HG03045 (cell line): ENCODE measurements around the gene SLC35C1.
A peak's percentile ranks its signal among the peaks of the same experiment; 100 is the strongest.
"Not testable (repeated sequence)": the region's sequence is repeated elsewhere in the genome, so short reads cannot be mapped to it uniquely, and the experiment has no call there.

Experiments used
- ATAC-seq: cut with Tn5 transposase; IDR thresholded peaks from one replicate; pipeline ENCODE4 v1.9.1; 2021; ENCODE audit warnings: mild to moderate bottlenecking, moderate library complexity; ENCODE audit not compliant: unreplicated experiment

SLC35C1 gene

GRCh38 chr11:45810431-45811108 lies 5.6 kb downstream of the SLC35C1 start:
- ATAC-seq, result no peak

GRCh38 chr11:45811109-45811435 lies 6.1 kb downstream of the SLC35C1 start:
- ATAC-seq, result no peak

DNA sequence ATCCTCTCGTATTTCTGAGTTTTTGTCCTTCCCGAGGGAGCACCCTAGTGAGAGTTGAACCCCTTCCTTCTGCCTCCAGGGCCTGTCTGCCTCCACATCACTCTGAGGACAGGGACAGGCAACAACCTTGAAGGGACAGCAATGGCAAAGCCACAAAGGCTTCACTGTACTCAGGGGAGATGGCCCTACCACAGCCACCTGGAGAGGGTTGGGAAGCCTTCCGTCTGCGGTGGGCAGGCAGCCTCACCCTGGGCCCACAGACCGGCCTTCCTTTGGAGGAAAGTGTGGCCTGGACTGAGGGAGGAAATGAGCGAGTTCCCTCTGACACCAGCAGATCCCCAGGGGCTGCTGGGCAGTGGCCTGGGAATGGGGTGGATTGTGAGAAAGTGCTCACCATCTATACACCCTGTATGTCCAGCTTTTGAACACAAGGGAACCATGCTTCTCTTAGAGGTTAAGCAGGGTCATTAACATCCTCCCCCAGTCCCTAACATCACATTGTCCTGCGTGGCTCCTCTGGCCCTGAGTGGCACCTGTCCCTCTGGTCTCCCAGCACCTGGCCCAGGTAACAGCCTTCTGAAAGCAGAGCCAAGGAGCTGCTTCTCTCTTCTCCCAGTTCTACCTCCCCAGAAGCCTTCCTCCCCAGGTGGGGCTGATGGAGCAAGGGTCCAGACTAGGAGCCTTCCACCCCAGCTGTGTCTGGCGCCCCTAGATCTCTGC lies 6.8 kb downstream of the SLC35C1 start:
- ATAC-seq, result no peak

GRCh38 chr11:45812581-45813548 lies 7.9 kb downstream of the SLC35C1 start:
- ATAC-seq, result no peak

DNA sequence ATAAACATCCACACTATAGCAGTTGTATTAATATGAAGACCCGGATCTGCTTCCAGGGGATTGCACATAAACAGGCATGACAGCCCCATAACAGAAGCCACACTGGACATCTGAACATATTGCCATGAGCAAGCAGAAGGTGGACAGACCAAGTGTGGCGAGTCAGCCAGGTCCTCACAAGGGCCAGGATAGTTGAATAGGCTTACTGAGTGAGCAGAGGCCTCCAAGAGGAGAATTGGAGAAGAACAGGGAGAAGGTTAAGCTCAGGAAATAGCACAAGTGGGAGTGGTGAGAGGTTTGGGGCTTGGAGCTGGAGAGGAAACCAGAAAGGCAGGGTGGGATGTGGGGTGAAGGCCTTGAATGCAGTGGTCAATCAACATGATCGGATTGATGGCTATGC lies 10.8 kb downstream of the SLC35C1 start:
- ATAC-seq, result no peak

GRCh38 chr11:45816614-45817013 lies 11.7 kb downstream of the SLC35C1 start:
- ATAC-seq, result no peak

DNA sequence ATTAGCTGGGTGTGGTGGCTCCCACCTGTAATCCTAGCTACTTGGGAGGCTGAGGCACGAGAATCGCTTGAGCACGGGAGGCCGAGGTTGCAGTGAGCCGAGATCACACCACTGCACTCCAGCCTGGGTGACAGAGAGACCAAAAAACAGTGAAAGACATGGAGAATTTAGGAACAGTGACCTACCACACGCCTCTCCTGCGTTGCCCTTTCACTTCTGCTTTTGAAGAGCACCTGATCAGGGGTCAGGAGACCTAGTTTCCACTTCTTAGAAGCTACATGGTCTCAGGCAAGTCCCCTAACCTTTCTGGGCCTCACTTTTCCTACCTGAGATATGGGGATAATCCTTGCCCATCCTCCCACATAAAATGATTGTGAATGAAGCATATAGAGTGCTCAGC lies 12.2 kb downstream of the SLC35C1 start:
- peak; percentile 61 for ATAC-seq

DNA sequence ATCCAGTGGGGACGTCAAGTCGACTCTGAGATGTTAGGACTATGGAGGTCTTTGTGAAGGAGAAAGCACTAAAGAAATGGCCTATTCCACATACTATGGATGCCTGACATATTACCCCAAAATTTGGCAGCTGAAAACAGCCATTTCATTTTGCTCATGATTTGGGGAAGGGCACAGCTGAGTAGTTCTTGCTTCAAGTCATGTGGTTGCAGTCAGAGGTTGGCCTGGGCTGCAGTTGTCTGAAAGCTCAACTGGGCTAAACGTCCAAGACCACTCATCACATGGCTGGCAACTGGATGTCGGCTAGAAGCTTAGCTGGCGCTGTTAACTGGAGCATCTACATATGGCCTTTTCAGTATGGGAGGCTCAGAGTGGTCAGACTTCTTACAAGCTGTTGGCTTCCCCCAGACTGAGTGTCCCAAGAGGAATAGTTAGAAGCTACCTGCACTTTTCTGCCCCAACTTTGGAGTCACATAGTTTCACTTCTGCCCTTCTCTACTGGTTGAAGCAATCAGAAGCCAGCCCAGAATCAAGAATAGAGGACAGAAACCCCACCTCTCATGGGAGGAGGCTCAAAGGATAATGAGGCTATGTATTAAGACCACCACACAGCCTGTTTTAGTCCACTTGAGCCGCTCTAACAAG lies 14.1 kb downstream of the SLC35C1 start:
- ATAC-seq, result no peak

DNA sequence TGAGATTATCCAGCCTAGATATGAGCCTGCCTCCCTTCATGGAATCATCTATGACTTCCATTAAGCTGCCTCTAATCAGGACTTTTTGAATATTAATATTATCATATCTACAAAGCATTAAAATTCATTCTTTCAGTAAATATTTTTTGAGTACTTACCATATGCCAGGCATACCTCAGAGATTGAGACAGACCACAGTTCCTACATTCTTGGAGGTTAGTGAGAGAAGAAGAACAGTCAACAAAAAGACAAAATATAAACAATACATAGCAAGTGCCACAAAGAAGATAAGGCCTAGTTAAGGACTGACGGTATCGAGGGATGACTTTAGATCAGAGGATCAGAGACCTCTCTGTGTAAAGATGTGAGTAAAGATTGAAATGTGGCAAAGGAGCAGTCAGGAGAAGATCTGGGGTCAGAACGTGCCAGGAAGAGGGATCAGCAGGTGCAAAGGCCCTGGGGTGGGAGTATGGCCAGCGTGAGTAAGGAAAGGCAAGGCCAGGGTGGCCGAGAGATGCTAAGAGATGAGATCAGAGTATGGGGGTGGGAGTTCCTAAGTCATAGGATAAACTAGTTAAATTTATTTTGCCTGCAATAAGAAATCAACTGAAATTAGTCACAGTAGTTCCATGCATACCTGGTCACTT lies 15.4 kb downstream of the SLC35C1 start:
- no peak for ATAC-seq

- not testable (repeated sequence) for ATAC-seq
Observed at GRCh38 chr11:45826492-45826891, 21.5 kb downstream of the SLC35C1 start.

DNA sequence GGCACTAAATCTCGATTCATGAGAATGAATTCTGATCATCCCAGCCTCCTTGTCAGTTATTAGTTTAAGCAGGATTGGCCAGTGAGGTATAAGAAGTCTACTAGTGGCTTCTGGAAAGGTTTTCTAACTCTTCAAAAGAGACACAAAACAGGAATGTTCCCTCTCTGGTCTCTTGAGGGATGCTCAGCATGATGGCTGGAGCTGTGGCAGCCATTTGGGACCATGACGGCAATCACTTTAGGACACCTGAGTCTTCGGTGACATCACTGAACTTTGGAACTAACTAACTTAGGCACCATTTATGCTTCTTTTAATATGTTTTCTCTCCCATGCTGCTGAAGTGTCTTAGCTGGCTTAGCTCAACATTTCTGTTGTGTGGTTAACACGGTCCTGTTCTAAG lies 22.2 kb downstream of the SLC35C1 start:
- ATAC-seq, result no peak

DNA sequence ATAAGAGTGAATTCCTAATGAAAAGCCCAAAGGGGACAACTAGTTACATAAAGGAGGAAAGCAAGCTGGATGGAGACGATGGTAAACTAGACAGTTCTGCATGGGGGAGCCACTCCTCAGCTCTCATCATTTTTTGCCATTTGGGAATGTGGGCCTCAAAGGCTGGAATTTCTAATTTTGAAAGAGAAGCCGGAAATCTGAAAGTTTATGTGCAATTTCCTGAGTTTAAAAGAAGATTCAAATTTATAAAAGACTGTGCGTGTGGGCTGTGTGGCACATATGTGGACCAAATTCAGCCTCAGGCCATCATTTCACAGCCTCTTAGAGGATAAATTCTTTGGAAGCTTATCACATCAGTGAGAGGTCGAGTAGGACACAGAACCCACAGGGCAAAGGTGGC lies 24.0 kb downstream of the SLC35C1 start:
- ATAC-seq, result no peak

- no peak for ATAC-seq
Observed at GRCh38 chr11:45830596-45830995, 25.6 kb downstream of the SLC35C1 start.

GRCh38 chr11:45832811-45833441 lies 28.0 kb downstream of the SLC35C1 start:
- ATAC-seq, result no peak

DNA sequence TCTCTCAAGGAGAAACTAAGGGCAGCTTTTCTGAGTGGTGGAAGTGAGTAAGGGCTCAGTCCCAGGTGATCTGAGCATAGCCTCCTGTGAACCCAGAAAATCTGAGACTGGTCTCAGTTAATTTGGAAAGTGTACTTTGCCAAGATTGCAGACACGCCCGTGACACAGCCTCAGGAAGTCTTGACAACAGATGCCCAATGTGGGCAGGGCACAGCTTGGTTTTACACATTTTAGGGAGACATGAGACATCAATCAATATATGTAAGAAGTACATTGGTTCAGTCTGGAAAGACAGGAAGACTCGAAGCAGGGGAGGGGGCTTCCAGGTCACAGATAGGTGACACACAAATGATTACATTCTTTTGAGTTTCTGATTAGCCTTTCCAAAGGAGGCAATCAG lies 28.8 kb downstream of the SLC35C1 start:
- ATAC-seq, result no peak

DNA sequence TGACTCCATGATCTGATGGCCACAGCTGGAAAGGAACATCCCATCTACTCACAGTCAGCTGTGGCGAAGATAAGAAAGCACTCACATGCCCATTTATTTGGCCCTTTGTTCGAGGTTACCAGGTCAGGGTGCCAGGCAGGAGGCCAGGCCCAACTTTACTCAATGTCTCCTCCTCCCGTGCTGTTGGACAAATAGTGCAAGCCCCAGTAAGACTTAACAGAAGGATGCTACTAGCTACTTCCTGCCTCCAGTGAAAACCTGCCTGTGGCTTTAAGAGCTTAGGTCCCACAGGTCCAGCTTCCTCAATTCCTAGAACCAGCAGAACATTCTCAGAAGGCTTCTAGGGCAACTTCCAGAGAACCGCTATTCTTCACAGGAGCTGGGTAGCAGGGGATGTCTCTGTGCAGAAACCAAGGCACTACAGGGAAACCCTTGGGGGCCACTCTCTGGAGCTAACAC lies 29.4 kb downstream of the SLC35C1 start:
- no peak for ATAC-seq

DNA sequence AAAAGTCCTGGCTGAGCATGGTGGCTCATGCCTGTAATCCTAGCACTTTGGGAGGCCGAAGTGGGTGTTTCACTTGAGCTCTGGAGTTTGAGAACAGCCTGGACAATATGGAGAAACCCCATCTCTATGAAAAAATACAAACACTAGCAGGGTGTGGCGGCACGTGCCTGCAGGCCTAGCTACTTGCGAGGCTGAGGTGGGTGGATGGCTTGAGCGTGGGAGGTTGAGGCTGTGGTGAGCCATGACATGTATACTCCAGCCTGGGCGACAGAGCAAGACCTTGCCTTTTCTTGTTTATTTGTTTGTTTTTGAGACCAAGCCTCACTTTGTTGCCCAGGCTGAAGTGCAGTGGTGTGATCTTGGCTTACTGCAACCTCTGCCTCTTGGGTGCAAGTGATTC lies 34.3 kb downstream of the SLC35C1 start:
- no peak for ATAC-seq

GRCh38 chr11:45840251-45840650 lies 35.3 kb downstream of the SLC35C1 start:
- ATAC-seq, result not testable (repeated sequence)

GRCh38 chr11:45843158-45843924 lies 38.4 kb downstream of the SLC35C1 start:
- no peak for ATAC-seq
